ENCODE results near the gene CDKN2B-AS1. TPM values are rescaled to one million over a fixed set of nuclear protein-coding genes. Genes with fewer than 3 reads are reported as not detected.

CDKN2B-AS1 gene
- total RNA-seq, 1 experiment from 2014 or later, result 9.2 TPM

GRCh38 chr9:22005702-22006606 is 11.4 kb downstream of the CDKN2B-AS1 start:
- DNase-seq (ENCODE audit: low read depth), result no peak

DNA sequence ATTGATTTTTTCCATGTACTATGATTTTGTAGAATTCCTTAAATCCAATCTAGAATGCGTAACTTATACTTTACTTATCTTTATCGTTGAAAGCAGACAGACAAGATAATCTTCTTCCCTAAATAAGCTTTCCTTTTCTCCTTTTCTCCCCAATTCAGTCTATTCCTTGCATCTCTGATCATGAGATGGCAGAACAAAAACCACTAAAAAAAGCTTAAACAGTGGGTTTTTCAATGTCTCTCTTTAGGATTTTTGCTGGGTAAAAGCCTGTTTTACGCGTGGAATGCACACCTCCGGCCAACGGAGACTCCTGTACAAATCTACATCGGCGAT is 13.8 kb downstream of the CDKN2B-AS1 start:
- no peak for DNase-seq (ENCODE audit: low read depth)

DNA sequence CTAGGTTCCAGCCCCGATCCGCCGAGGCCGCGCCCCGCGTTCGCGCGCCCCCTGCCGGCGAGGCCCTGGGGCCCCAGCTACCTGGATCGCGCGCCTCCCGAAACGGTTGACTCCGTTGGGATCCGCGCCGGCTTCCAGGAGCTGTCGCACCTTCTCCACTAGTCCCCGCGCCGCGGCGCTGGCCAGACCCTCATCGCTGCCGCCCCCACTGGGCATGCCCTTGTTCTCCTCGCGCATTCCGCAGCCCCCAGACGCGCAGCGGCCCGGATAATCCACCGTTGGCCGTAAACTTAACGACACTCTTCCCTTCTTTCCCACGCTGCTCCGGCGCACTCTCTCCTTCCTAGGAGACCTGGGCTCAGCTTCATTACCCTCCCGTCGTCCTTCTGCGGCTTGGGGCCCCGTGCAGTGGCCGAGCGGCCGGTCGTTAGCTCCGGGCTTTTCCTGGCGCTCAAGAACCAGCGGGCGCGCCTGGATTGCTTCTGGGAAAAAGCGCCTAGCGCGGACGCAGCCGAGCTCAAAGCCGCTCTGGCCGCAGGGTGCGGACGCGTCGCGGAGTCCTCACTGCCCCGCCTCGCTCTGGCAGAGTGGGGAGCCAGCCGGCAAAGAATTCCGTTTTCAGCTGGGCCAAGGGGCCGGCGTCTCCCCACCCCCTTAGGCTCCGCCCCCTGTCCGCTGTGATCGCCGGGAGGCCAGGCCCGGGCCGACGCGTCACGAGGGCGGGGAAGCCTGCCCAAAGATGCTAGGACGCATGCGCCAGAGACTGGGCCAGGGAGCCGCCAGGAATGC is 14.3 kb downstream of the CDKN2B-AS1 start, which contains the start of gene CDKN2B:
TSS of gene CDKN2B (minus strand) at position 589 of the 789 bp plus-strand sequence. CDS start at position 237, 352 bp downstream.
- peak; percentile 97 for DNase-seq (ENCODE audit: low read depth)

DNA sequence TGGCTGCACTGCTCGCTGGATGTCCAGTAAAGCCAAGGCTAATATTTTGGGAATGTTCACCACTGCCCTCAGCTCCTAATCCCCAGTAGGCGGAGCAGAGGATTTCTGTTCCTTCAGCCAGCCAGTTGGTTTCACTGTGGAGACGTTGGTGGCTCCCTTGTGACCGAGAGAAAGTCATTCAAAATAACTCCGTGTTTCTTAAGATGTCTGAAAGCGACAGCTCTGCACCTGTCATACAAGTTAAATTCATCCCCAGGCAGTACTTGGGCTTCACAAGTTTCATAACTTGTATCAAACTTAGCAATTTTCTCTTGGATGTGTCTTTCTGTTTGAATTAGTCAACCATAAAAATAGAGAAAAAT is 14.9 kb downstream of the CDKN2B-AS1 start:
- no peak for DNase-seq (ENCODE audit: low read depth)

- no peak for DNase-seq (ENCODE audit: low read depth)
These were observed 16.5 kb downstream of the CDKN2B-AS1 start for GRCh38 chr9:22010866-22011625.

DNA sequence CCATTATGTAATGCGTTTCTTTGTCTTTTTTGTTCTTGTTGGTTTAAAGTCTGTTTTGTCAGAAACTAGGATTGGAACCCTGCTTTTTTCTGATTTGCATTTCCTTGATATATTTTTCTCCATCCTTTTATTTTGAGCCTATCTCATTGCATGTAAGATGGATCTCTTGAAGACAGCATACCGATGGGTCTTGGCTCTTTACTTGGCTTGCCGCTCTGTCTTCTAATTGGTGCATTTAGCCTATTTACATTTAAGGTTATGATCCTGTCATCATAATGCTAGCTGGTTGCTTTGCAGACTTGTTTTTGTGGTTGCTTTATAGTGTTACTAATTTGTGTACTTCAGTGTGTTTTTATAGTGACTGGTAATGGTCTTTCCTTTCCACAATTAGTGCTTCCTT is 27.8 kb downstream of the CDKN2B-AS1 start:
- no peak for DNase-seq (ENCODE audit: low read depth)

DNA sequence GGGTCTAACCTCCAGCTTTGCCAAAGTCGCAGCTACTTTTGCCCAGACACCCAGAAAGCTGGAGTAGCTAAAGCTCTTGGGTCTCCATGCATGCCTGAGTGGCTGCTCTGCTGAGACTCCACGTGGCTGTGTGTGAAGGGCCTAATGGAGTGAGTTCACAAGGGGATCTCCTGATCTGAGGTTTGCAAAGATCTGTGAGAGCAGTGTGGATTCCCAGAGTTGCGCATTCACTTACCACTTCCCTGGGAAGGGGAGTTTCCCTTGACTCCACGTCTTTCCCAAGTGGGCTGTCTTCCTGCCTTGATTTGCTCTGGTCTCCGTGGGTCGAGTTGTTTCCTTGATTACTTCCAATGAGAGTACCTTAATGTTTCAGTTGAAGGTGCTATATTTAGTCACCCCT is 32.1 kb downstream of the CDKN2B-AS1 start:
- DNase-seq (ENCODE audit: low read depth), result no peak

- no peak for DNase-seq (ENCODE audit: low read depth)
These were observed 33.8 kb downstream of the CDKN2B-AS1 start for GRCh38 chr9:22028394-22028793.

GRCh38 chr9:22029231-22029630 is 34.6 kb downstream of the CDKN2B-AS1 start:
- DNase-seq (ENCODE audit: low read depth), result no peak

DNA sequence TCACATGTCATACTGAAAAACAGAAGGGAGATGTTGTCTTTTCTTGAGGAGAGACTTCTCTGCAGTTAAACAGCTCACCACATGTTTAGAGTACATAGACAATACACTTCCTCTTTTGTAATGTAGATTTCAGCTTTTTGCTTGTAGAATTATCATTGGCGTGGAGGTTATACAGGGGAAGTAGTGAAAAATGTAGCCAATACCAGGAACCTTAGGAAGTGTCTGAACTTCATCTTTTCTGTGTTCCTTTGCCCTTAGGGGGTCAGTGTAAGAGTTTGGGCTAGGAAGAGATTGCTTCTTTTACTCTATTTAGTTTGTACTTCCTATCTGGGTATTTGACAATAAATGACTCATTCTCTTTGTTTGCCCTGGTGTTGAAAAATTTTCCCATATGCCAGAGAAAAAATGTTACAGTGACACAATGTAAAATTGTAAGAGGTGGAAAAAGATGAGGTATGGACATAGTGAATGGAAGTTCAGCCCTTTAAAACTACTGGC is 35.6 kb downstream of the CDKN2B-AS1 start:
- DNase-seq (ENCODE audit: low read depth), result peak; percentile 88

GRCh38 chr9:22031655-22032411 is 37.2 kb downstream of the CDKN2B-AS1 start:
- DNase-seq (ENCODE audit: low read depth), result peak; percentile 58

DNA sequence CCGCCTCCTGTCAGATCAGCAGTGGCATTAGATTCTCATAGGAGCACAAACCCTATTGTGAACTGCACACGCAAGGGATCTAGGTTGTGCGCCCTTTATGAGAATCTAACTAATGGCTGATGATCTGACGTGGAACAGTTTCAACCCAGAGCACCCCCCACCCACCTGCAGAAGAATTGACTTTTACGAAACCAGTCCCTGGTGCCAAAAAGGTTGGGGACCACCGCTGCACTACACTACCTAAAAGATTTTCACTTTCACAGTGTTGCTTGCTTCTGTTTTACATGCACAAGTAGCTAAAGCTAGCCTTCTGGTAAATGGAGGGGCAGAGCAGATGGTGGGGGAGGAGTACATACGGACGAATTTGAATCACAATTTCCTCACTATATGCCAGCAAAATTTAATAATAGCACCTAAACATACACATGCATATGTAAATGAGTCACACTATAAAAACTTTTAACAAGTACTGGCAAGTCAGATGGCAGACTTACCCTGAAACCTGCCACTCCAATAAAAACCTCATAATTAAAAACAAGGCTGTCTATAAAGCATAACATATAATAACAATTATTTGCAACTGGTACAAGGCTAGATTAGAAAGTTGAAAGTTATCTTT is 38.5 kb downstream of the CDKN2B-AS1 start:
- DNase-seq (ENCODE audit: low read depth), result no peak

GRCh38 chr9:22035591-22036011 is 41.0 kb downstream of the CDKN2B-AS1 start:
- peak; percentile 88 for DNase-seq (ENCODE audit: low read depth)

- no peak for DNase-seq (ENCODE audit: low read depth)
These were observed 42.5 kb downstream of the CDKN2B-AS1 start for GRCh38 chr9:22036866-22037626.

GRCh38 chr9:22037954-22038690 is 43.5 kb downstream of the CDKN2B-AS1 start:
- DNase-seq (ENCODE audit: low read depth), result peak; percentile 58

- DNase-seq (ENCODE audit: low read depth), result no peak
These were observed 44.7 kb downstream of the CDKN2B-AS1 start for GRCh38 chr9:22039258-22039657.

DNA sequence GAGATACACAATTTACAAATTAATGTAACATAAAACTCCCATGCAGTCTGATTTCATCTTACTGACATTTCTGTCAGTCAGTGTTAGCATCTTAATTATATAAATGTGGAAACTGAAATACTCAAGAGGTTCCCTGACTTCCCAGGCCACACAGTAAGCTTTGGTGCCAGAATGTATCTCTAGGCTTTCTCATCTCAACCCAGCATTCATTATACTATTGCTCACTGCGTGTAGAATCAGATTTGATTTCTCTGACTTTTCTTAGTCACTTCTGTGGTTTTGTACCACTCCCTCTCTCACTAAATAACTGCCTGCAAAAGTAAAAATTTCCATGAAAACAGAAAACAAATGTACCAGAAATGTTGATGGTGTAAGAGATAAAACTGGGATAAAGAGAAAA is 46.2 kb downstream of the CDKN2B-AS1 start:
- DNase-seq (ENCODE audit: low read depth), result peak; percentile 88

GRCh38 chr9:22041344-22041743 is 46.8 kb downstream of the CDKN2B-AS1 start:
- no peak for DNase-seq (ENCODE audit: low read depth)

- peak; percentile 37 for DNase-seq (ENCODE audit: low read depth)
These were observed 47.2 kb downstream of the CDKN2B-AS1 start for GRCh38 chr9:22041775-22042174.

All from M059J (cell line).